Nephron (organoid): ENCODE results near the gene DIPK2A.
A peak's percentile ranks its signal among the peaks of the same experiment; 100 is the strongest.

Source experiments
- H3K27ac Mint-ChIP-seq, 3 experiments: 2 replicates each; pipeline ENCODE4 v1.8.0; 2020; ENCODE audit warnings: mixed read lengths in 3 of 3, mild to moderate bottlenecking in 2 of 3, moderate library complexity in 1 of 3
- H3K27me3 Mint-ChIP-seq: 2 replicates; pipeline ENCODE4 v1.8.0; 2021; ENCODE audit warnings: low read depth, mild to moderate bottlenecking, moderate library complexity, mixed read lengths
- H3K36me3 Mint-ChIP-seq: 2 replicates; pipeline ENCODE4 v1.8.0; 2020; ENCODE audit warnings: low read depth, mixed read lengths
- H3K4me1 Mint-ChIP-seq: 2 replicates; pipeline ENCODE4 v1.8.0; 2020; ENCODE audit warnings: mixed read lengths
- H3K4me3 Mint-ChIP-seq, 3 experiments: 2 replicates each; pipeline ENCODE4 v1.8.0; 2020; ENCODE audit warnings: mild to moderate bottlenecking in 3 of 3, mixed read lengths in 3 of 3, moderate library complexity in 2 of 3
- H3K9me3 Mint-ChIP-seq: 2 replicates; pipeline ENCODE4 v1.8.0; 2020; ENCODE audit warnings: mixed read lengths
- TF ChIP-seq, protein P1 (sequence below), 3 experiments: fragments of 200-600 bp; sonication (generic); IDR thresholded peaks; one replicate each; pipeline ENCODE4 v1.5.0; 2021; ENCODE audit warnings: antibody characterized with exemption in 3 of 3; ENCODE audit not compliant: unreplicated experiment in 3 of 3

Gene DIPK2A, protein sequence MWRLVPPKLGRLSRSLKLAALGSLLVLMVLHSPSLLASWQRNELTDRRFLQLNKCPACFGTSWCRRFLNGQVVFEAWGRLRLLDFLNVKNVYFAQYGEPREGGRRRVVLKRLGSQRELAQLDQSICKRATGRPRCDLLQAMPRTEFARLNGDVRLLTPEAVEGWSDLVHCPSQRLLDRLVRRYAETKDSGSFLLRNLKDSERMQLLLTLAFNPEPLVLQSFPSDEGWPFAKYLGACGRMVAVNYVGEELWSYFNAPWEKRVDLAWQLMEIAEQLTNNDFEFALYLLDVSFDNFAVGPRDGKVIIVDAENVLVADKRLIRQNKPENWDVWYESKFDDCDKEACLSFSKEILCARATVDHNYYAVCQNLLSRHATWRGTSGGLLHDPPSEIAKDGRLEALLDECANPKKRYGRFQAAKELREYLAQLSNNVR

DNA sequence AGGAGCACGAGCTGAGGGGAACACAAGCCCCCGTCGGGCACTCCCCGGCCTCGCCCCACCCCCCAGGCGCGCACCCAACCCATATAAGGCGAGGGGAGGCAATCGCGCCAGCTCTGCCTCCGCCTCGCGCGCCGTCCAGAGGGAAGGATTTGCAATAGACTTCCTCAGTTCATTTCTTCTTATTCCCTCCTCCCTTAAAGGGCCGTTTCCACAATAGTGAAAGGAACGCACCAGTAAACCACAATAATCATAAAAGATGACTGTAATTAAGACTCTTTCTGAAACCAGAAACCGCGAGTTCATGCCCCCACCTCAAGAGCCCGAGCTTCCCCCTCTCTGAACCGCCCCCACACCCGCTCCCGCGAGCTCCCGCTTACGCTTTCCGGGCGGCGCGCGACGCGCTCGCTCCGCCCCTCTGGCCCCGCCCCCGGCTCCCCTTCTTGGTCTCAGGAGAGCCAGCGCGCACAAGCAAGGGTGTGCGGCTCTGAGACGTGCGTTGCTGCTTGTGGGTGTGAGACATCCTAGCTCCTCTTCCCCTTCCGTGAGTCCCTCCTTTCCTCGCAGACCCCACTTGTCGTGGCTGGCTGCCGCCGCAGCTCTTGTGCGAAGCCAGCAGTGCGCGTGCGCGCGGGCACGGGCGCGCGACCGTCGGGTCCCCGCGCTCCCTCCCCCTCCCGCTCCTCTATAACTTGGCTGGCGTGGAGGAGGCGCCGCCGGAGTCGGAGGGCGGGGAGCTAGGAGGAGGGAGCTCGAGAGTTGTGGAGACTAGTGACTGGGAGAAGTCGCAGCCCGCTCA lies at the start of gene DIPK2A:
DIPK2A (plus strand) TSS at position 465 of the 796 bp plus-strand sequence. CDS start 510 bp downstream, outside the sequence.
- peak within 1 kb of the TSS; percentile 91 to 98 (median 96) for H3K4me3 Mint-ChIP-seq
- TF ChIP-seq, protein P1, sequence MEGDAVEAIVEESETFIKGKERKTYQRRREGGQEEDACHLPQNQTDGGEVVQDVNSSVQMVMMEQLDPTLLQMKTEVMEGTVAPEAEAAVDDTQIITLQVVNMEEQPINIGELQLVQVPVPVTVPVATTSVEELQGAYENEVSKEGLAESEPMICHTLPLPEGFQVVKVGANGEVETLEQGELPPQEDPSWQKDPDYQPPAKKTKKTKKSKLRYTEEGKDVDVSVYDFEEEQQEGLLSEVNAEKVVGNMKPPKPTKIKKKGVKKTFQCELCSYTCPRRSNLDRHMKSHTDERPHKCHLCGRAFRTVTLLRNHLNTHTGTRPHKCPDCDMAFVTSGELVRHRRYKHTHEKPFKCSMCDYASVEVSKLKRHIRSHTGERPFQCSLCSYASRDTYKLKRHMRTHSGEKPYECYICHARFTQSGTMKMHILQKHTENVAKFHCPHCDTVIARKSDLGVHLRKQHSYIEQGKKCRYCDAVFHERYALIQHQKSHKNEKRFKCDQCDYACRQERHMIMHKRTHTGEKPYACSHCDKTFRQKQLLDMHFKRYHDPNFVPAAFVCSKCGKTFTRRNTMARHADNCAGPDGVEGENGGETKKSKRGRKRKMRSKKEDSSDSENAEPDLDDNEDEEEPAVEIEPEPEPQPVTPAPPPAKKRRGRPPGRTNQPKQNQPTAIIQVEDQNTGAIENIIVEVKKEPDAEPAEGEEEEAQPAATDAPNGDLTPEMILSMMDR (IDR thresholded peaks at IDR 0.05; ENCODE audit: unreplicated experiment in 3 of 3), result no peak
- H3K9me3 Mint-ChIP-seq, result no peaks in the 10 kb centered on the region
- peak within 1 kb of the TSS; percentile 100 for H3K27ac Mint-ChIP-seq
- H3K4me1 Mint-ChIP-seq, result peaks cover 17% of the 10 kb centered on the region
- no peaks in the 10 kb centered on the region for H3K36me3 Mint-ChIP-seq
- H3K27me3 Mint-ChIP-seq, result no peaks in the 10 kb centered on the region

DNA sequence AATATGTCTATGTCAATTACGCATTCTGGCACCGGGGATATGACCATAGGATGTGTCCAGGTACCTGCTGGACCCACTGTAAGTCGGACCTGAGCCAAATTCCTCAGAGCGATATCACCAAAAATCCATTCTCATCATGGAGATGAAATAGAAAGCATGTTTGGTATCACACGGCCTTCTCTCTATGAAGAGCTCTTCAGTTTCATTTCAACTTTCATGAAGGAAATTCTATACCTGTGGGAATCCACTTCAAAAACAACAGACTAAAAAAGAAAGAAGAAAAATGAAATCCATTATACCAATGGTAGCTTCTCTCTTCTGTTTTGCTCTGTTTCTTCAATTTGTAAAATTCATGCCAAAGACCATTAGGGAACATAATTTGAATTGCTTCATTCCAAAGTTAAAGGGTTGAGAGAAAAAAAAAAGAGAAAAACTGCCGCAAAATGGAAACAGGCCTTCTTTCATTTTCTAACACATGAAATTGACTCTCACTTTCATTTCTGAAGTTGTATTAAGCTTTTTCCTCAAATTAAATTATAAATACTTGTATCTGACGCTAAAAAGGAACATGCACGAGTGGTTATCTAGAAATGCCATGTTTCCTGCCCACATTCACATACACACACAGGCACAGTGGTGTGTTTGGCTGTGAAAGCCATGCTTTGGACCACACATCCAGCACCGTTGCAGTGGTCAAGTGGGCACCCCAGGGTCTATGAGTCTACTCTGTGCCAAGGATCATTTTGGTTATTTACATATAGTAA lies 46.9 kb upstream of the DIPK2A start:
- Mint-ChIP-seq H3K27me3 (no peaks in the 10 kb centered on the region), H3K4me3 (no peak overlapping the region), H3K36me3 (no peaks in the 10 kb centered on the region), H3K4me1 (no peaks in the 10 kb centered on the region), H3K9me3 (peaks cover 3% of the 10 kb centered on the region), H3K27ac (no peak overlapping the region)
- TF ChIP-seq, protein P1 (IDR thresholded peaks at IDR 0.05; ENCODE audit: unreplicated experiment in 3 of 3), result no peak

DNA sequence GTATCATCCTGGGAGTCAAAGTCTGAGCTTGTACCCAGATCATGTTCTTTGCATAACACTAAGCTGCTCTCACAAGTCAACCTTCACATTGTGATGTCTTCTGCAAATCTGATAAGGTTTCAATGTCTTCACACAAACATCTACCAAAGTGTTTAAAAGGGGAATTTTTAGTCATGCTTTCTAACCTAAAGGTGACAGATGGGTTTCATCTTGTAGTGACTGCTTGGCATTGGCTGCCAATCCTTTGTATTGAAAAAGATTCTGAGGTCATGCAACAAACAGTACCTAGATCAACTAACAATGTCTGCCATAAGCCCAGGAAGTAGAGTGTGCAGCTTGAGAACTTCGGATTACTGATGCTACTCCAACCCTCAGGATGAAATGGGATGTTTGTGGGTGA lies 43.6 kb upstream of the DIPK2A start:
- Mint-ChIP-seq H3K27me3 (no peaks in the 10 kb centered on the region), H3K36me3 (no peaks in the 10 kb centered on the region), H3K4me3 (no peak overlapping the region), H3K9me3 (peaks cover 3% of the 10 kb centered on the region), H3K4me1 (no peaks in the 10 kb centered on the region), H3K27ac (no peak overlapping the region)
- TF ChIP-seq, protein P1 (IDR thresholded peaks at IDR 0.05; ENCODE audit: unreplicated experiment in 3 of 3), result no peak

DNA sequence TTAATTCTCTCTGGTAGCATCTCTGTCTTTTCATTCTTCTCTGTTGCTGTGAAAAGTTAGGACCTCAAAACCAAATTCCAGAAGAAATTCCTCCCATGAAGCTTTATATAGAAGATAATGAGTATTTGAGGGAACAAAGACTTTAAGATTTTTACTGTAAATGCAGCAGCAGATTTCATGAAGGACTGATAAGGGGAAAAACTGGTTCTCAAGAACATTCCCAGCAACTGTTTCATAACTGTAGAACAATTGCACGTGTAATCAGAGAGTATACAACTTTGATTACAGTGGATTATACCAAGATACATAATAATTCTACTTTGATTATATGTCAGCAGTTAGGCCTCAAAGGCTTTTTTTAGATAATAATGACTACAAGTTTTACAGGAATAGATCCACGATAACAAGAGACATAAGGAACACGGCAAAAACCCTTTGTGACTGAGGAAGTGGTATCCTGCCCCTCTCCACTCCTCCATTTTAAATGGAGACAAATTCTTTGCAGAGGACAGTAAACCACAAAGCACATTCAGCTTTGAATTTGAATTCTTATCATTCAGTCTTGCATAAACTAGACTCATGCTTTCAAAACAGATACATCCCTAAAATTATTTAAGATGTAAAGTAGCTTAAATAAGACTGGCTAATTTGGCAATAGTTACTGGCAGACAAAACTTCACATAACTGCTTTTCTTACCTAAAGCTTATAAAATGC lies 42.9 kb upstream of the DIPK2A start:
- Mint-ChIP-seq H3K27me3 (no peaks in the 10 kb centered on the region), H3K4me3 (no peak overlapping the region), H3K9me3 (peaks cover 3% of the 10 kb centered on the region), H3K27ac (no peak overlapping the region), H3K4me1 (no peaks in the 10 kb centered on the region), H3K36me3 (no peaks in the 10 kb centered on the region)
- TF ChIP-seq, protein P1 (IDR thresholded peaks at IDR 0.05; ENCODE audit: unreplicated experiment in 3 of 3), result no peak

DNA sequence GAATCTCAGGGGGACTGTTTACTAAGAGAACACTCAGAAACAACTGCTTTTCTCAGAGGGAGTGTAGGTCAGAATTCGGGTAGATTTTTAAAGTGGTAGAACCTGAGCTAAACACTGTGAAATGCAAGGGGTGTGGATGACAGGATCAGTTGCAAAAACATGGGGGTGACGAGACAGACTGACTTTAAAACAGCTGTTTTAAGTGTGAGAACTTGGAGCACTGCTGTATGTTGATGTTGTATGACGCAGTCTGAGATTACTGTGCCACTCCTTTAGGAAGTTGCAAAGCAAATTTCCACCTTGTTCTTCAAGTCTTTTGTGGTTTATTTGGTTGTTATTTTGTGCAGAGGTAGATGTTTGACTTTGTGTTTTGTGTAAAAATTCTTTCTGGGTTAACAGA lies 36.8 kb upstream of the DIPK2A start:
- TF ChIP-seq, protein P1 (IDR thresholded peaks at IDR 0.05; ENCODE audit: unreplicated experiment in 3 of 3), result no peak

More for the DNA sequence above, 36.8 kb upstream of the DIPK2A start:
- Mint-ChIP-seq H3K36me3 (no peaks in the 10 kb centered on the region), H3K27ac (no peak overlapping the region), H3K27me3 (no peaks in the 10 kb centered on the region), H3K9me3 (peaks cover 3% of the 10 kb centered on the region), H3K4me1 (no peaks in the 10 kb centered on the region), H3K4me3 (no peak overlapping the region)
